HK-2 (cell line): ENCODE results near the gene TP63.
"Not testable (repeated sequence)": the region's sequence is repeated elsewhere in the genome, so short reads cannot be mapped to it uniquely, and the experiment has no call there.

Source experiments
- DNase-seq: peaks from one replicate; pipeline ENCODE4 v3.0.0-alpha.2; 2018; ENCODE audit not compliant: unreplicated experiment

TP63 gene

GRCh38 chr3:189631373-189631408, at the start of gene TP63:
TP63 (plus strand) TSS chr3:189631389; CDS start chr3:189631516, 127 bp downstream.
- no peak for DNase-seq

- no peak for DNase-seq
Observed at GRCh38 chr3:189582179-189582578, 49.0 kb upstream of the TP63 start.

DNA sequence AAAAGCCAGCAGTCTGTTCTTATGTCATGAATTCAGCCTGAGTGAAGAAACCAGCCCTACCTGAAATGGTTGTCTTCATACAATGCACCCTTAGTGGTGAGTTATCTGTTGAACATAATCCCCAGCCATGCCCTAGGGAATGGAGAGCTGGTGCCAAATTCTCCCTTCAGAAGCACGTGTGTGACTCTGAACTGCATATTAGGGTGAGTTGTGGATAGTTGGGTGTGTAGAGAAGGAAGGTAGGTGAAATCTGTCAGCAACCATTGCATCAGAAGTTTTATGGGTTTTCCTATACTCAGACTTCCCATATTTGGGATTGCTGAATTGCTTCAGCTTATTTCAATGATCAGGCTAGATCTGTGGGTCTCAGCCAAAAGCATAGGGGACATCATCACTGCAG, 46.5 kb upstream of the TP63 start:
- no peak for DNase-seq

GRCh38 chr3:189586941-189587663, 44.1 kb upstream of the TP63 start:
- no peak for DNase-seq

- no peak for DNase-seq
Observed at GRCh38 chr3:189587664-189588040, 43.5 kb upstream of the TP63 start.

GRCh38 chr3:189588070-189588469, 43.1 kb upstream of the TP63 start:
- no peak for DNase-seq

DNA sequence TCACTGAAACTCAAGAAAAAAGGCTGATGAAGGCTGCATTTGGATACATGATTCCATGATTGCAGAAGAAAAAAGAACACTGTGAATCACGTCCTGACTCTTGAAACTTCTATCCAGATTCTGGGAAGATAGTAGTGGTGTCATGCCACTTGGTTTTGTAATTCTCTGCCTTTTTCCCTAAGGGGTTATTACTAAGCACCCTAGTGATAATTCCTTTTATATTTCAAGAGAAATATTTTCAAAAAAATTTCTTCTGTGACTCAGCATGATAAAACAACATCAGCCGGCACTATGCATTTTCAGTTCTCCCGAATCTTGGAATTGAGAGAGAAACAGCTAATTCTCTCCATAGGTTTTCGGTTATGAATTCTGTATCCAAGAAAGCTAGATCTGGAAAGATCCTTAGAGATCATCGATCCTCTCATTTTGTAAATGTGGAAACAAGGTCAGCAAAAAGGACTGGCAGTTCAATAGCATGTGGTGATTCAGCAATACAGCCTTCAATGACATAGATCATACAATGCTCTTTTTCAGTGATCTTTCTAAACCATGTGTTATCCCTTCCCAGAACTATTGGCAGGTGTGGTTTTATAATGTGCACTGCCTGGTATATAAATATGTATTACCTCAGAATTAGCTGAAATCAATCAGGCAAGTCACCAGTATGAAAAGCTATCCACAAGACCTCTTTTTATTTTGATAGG, 42.6 kb upstream of the TP63 start:
- no peak for DNase-seq

- DNase-seq: no peak
Observed at GRCh38 chr3:189589179-189589569, 42.0 kb upstream of the TP63 start.

DNA sequence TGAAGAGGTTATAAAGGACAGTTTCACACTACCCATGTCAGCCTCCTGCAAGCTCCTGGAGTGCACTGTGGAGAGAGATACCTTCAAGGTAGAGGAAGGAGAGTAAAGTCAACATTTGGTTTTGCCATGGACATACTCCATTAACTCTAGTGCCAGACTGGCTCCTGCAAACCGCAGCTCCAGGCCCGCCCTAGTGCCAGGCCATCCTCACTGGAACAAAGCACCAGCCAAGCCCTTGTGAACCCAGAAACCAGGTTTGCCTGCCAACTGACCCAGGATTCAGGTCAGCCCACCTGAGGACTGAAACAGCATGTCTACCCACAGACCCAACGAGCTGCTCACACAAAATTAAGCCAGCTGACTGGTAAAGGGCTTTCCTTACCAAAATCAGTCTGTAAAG, 41.0 kb upstream of the TP63 start:
- DNase-seq: no peak

GRCh38 chr3:189593581-189593980, 37.6 kb upstream of the TP63 start:
- DNase-seq: no peak

DNA sequence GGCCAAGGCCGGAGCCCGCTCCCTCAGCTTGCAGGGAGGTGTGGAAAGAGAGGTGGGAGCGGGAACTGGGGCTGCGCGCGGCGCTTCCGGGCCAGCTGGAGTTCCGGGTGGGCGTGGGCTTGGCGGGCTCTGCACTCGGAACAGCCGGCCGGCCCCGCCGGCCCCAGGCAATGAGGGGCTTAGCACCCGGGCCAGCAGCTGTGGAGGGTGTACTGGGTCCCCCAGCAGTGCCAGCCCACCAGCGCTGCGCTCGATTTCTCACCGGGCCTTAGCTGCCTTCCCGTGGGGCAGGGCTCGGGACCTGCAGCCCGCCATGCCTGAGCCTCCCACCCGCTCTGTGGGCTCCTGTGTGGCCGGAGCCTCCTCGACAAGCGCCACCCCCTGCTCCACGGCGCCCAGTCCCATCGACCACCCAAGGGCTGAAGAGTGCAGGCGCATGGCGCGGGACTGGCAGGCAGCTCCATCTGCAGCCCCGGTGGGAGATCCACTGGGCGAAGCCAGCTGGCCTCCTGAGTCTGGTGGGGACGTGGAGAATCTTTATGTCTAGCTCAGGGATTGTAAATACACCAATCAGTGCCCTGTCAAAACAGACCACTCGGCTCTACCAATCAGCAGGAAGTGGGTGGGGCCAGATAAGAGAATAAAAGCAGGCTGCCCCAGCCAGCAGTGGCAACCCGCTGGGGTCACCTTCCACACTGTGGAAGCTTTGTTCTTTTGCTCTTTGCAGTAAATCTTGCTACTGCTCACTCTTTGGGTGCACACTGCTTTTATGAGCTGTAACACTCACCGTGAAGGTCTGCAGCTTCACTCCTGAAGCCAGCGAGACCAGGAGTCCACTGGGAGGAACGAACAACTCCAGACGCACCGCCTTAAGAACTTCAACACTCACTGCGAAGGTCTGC, 34.9 kb upstream of the TP63 start:
- not testable (repeated sequence) for DNase-seq

DNA sequence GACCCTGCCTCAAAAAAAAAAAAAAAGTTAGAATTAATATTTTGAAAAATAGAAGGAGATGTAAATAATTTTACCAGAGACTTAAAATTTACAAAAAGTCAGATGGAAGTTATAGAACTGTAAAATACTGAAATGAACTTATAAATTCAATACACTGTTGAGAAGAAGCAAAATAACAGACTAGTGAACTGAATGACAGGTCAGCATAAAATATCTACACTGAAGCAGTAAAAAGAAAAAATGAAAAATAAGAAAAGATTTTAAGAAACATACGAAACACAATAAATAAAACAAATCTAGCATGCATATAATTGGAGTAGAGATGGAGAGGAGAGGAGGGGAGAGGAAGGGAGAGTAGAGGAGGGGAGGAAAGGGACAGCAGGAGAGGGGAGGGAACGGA, 33.3 kb upstream of the TP63 start:
- no peak for DNase-seq

- DNase-seq: no peak
Observed at GRCh38 chr3:189598530-189599225, 32.5 kb upstream of the TP63 start.

- DNase-seq: no peak
Observed at GRCh38 chr3:189602471-189602870, 28.7 kb upstream of the TP63 start.

DNA sequence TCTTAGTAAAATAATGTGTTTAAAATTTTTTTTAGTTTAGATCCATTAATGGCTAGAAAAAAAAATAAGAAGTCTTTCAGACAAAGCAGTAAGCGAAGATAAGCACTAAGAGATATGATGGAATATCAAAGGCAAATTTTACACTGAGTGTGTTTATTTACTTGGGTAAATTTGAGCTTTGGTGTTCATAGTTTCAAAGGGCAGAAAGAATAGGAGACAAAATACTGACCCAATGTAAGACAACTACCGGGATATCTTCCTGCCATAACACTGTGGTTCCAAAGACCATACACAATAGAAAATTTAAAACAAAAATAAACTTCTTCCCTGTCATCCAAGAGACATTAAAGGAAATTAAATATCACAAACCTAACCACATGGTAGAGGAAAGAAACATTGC, 25.5 kb upstream of the TP63 start:
- no peak for DNase-seq

- no peak for DNase-seq
Observed at GRCh38 chr3:189606774-189607173, 24.4 kb upstream of the TP63 start.

- DNase-seq: not testable (repeated sequence)
Observed at GRCh38 chr3:189612641-189613040, 18.5 kb upstream of the TP63 start.

GRCh38 chr3:189613122-189613521, 18.1 kb upstream of the TP63 start:
- no peak for DNase-seq

DNA sequence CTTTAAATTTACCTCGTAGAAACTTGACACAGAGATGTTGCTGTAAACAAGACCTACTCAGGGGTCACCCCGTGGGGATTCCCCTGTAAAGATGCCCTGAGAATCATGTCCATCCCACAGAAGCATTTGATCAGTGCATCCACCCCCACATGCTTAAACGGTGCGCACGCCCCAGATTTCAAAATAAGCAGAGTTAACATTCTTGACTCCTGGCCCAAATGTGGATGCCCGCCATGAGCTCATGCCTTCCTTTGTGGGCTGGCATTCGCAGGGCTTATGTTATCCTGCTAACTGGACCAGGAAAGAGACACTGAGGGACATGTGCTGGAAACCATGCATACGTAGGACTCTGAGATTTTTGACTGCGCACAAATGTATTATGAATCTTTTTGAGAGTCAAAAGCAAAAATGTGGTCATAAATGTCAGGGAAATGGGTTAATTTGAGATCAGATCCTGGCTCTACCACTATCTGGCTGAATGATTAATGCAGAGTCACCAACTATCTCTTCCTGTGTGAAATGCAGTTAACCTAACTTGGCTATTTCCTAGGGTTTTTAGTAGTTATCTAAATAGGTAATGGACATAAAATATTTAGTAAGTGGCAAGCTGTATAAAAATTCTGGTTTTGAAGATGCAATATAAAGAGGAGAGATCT, 9.1 kb upstream of the TP63 start:
- no peak for DNase-seq

DNA sequence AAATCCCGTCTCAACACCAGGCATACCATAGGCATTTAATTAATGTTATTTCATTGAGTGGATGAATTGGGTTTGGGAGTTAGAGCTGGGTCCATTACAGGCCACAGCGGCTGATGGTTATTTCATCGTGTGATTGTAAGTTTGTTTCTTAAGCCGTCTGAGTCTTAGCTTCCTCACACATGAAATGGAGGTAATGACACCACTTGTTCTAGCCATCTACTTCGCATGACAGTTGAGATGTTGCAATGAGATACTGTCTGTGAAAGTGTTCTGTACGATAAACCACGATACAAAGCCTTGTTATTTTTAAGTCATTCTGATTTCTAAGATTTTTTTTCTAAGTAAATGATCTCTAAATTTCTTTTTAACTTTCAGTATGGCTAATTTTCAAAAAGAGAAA, 8.6 kb upstream of the TP63 start:
- DNase-seq: no peak

DNA sequence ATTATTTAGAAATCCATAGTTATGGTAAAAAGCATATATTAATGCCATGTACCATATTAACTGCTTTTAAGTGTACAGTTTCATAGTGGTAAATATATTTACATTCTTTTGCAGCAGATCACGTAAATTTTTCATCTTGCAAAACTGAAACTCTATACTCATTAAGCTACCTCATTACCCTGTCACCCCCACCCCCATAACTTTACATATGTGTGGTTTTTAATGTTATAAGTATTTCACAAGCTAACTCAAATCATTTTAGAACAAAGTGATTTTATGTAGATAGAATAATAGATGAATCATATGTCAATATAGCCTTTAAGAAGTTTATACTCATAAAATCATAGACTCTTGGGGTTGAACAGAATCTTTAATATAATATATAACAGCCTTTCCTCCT, 7.1 kb upstream of the TP63 start:
- DNase-seq: no peak

DNA sequence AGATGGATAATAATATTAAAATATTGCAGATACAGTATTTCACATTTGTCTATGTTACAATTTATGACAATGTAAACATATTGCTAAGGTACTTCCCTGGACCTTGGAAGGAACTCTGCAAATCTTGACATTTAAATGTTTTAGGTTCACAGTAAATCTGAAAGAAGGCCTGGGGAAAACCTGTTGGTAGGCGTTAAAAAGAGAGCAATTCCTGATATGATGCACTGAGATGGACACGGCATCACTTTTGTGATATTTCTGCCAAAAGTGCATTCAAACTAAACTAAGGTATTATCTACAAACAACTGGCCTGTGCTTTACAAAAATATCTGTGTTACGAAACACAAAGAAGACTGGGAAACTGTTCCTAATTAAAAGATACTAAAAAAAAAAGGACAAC, 6.1 kb upstream of the TP63 start:
- DNase-seq: no peak
